ENCODE measurements around the gene CACNA2D2. TPM values are rescaled to one million over a fixed set of nuclear protein-coding genes. Genes with fewer than 3 reads are reported as not detected.
A peak's percentile ranks its signal among the peaks of the same experiment; 100 is the strongest.

Gene CACNA2D2
- total and polyA plus RNA-seq, 2 of the 13 experiments (the other 11 are each of a cell fraction or from before 2014, with no cell fraction given), result not detected

DNA sequence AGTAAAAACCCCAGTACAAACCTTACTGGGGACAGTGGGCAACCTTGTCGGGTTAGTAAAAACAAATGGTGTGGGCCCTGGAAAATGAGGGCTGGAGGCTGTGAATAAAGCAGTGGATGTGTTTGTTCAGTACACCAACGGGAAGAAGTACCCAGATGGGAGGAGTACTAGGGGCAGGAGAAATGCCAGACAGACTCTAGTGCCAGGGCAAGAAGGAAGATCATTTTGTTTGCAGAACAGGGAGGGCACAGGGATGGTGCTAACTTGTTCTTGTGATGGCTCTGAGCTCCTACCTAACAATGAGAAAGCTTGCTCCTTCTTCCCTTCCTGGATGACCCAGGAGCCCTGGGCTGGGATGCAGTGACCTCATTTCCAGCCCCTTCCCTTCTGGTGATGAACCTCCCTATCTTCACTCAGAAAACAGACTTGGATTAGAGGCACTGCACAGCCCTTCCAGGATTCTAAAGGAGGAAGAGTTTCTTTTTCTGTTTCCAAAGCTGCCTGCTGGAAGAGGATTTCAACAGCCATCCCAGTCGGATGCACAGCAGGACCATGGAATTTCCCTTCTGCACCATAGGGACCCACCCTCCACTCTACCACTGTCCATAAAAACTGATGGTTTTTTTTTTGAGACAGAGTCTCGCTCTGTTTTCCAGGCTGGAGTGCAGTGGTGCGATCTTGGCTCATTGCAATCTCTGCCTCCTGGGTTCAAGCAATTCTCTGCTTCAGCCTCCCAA is 168.9 kb downstream of the CACNA2D2 start:
- CTCF ChIA-PET (ENCODE audit: low intra/inter-chr PET ratio, low total read pairs), result no interaction called here
- Histone ChIP-seq H3K79me2 (ENCODE audit: insufficient read depth, low read length) (peaks cover 46% of the 10 kb centered on the region), H3K4me2 (ENCODE audit: low read depth, low read length) (peak overlapping the region; percentile 97), H3K27me3 (ENCODE audit: control insufficient read depth in 1 of 2, insufficient read depth in 2 of 2, low read length in 2 of 2) (peaks cover 0 to 2% of the 10 kb centered on the region in 2 experiments; a peak in 1 of 5 replicates), H3K36me3 (replicated peaks in 1 of 2; ENCODE audit: control insufficient read depth in 1 of 2, insufficient read depth in 2 of 2, low read length in 2 of 2) (peaks cover 22 to 39% of the 10 kb centered on the region in 2 experiments), H3K9me3 (ENCODE audit: low read length) (no peaks in the 10 kb centered on the region), H4K20me1 (ENCODE audit: insufficient read depth, low read length) (peaks cover 12% of the 10 kb centered on the region), H3K4me3 (replicated peaks in 1 of 3; ENCODE audit: insufficient read depth in 1 of 3, low read depth in 2 of 3, low read length in 3 of 3) (no peak overlapping the region), H3K27ac (ENCODE audit: extremely low read length, insufficient read depth, low read length) (no peak overlapping the region), H2AFZ (ENCODE audit: low read length) (no peak overlapping the region), H3K4me1 (ENCODE audit: insufficient read depth, low read length) (peaks cover 53% of the 10 kb centered on the region), H3K9ac (ENCODE audit: insufficient read depth, low read depth, low read length) (peak overlapping the region; percentile 15; the same call in 1 of the 2 replicates)
- POLR2A ChIA-PET, result interaction anchor here (4.7 kb wide), 1 partner anchor 11 kb away, joined by 58 read pairs; the partner anchor contains the start of gene HYAL2
- no peak for DNase-seq (ENCODE audit: low spot score)
- WGBS (ENCODE audit: low lambda C conversion rate), result 82% methylated on average over 5 of the region's 5 CpGs
- no TSS peak for BruUV-seq (replicated peaks)
- no peak for FAIRE-seq
- intact Hi-C loops (cut with micrococcal nuclease; ENCODE audit: unreplicated experiment), result no loop called here
- ATAC-seq, result no peak
- in situ Hi-C loops (cut with HindIII; ENCODE audit: extremely low pct_ligation_motif_present, low pct_unique_long_range_greater_than_20kb), result no loop called here
- TF ChIP-seq, protein P1, sequence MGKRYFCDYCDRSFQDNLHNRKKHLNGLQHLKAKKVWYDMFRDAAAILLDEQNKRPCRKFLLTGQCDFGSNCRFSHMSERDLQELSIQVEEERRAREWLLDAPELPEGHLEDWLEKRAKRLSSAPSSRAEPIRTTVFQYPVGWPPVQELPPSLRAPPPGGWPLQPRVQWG (CRISPR knock-in tag; IDR thresholded peaks at IDR 0.05; ENCODE audit: borderline replicate concordance, low read depth), result no peak
- TF ChIP-seq ZNF644 (CRISPR knock-in tag; IDR thresholded peaks at IDR 0.05; ENCODE audit: low read depth) (no peak), ZNF549 (CRISPR knock-in tag; IDR thresholded peaks at IDR 0.05) (no peak), MIER2 (CRISPR knock-in tag; IDR thresholded peaks at IDR 0.05) (no peak), RBFOX2 (IDR thresholded peaks at IDR 0.05; ENCODE audit: low read depth, low read length) (0 out of 2 replicates have a peak, but pooled peaks have one; percentile 9), NFKB2 (CRISPR knock-in tag; IDR thresholded peaks at IDR 0.05; ENCODE audit: borderline replicate concordance) (no peak), POLR2G (IDR thresholded peaks at IDR 0.05; ENCODE audit: low read depth, low read length) (peak; percentile 31; the same call in 1 of the 2 replicates), PRMT3 (CRISPR knock-in tag; IDR thresholded peaks at IDR 0.05; ENCODE audit: borderline replicate concordance, low read depth) (no peak), SP5 (CRISPR knock-in tag; IDR thresholded peaks at IDR 0.05; ENCODE audit: borderline replicate concordance, low read depth) (no peak), SP2 (CRISPR knock-in tag; IDR thresholded peaks at IDR 0.05) (no peak), KDM4B (CRISPR knock-in tag; IDR thresholded peaks at IDR 0.05) (no peak), SMAD1 (CRISPR knock-in tag; IDR thresholded peaks at IDR 0.05; ENCODE audit: borderline replicate concordance, low read depth) (no peak), SRY (CRISPR knock-in tag; IDR thresholded peaks at IDR 0.05) (no peak)
- TF ChIP-seq, protein P2, sequence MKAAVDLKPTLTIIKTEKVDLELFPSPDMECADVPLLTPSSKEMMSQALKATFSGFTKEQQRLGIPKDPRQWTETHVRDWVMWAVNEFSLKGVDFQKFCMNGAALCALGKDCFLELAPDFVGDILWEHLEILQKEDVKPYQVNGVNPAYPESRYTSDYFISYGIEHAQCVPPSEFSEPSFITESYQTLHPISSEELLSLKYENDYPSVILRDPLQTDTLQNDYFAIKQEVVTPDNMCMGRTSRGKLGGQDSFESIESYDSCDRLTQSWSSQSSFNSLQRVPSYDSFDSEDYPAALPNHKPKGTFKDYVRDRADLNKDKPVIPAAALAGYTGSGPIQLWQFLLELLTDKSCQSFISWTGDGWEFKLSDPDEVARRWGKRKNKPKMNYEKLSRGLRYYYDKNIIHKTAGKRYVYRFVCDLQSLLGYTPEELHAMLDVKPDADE (CRISPR knock-in tag; IDR thresholded peaks at IDR 0.05), result no peak
- TF ChIP-seq, protein P3, sequence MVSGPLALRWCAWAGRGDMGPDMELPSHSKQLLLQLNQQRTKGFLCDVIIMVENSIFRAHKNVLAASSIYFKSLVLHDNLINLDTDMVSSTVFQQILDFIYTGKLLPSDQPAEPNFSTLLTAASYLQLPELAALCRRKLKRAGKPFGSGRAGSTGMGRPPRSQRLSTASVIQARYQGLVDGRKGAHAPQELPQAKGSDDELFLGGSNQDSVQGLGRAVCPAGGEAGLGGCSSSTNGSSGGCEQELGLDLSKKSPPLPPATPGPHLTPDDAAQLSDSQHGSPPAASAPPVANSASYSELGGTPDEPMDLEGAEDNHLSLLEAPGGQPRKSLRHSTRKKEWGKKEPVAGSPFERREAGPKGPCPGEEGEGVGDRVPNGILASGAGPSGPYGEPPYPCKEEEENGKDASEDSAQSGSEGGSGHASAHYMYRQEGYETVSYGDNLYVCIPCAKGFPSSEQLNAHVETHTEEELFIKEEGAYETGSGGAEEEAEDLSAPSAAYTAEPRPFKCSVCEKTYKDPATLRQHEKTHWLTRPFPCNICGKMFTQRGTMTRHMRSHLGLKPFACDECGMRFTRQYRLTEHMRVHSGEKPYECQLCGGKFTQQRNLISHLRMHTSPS (CRISPR knock-in tag; IDR thresholded peaks at IDR 0.05; ENCODE audit: low read depth), result no peak

Measured in HepG2 (cell line).